HG03565 (cell line): ENCODE results near the gene MACROD1.

ENCODE experiments used
- ATAC-seq: cut with Tn5 transposase; IDR thresholded peaks from one replicate; pipeline ENCODE4 v1.9.1; 2021; ENCODE audit warnings: mild to moderate bottlenecking, moderate library complexity; ENCODE audit not compliant: unreplicated experiment

MACROD1 gene

GRCh38 chr11:64018310-64018709 is 147.6 kb downstream of the MACROD1 start:
- no peak for ATAC-seq

GRCh38 chr11:64017945-64018224 is 148.0 kb downstream of the MACROD1 start:
- ATAC-seq = no peak

- ATAC-seq = no peak
Observed at GRCh38 chr11:64015935-64016845, 149.7 kb downstream of the MACROD1 start.

GRCh38 chr11:64015510-64015909 is 150.4 kb downstream of the MACROD1 start:
- no peak for ATAC-seq

GRCh38 chr11:64014356-64014755 is 151.6 kb downstream of the MACROD1 start:
- no peak for ATAC-seq

- ATAC-seq = no peak
Observed at GRCh38 chr11:64013141-64013896, 152.6 kb downstream of the MACROD1 start.

GRCh38 chr11:64011371-64011770 is 154.5 kb downstream of the MACROD1 start:
- ATAC-seq = no peak

GRCh38 chr11:64010783-64011182 is 155.1 kb downstream of the MACROD1 start:
- no peak for ATAC-seq

- no peak for ATAC-seq
Observed at GRCh38 chr11:64009710-64010109, 156.2 kb downstream of the MACROD1 start.

GRCh38 chr11:64008914-64009633 is 156.8 kb downstream of the MACROD1 start:
- ATAC-seq = no peak

- ATAC-seq = no peak
Observed at GRCh38 chr11:64008283-64008913, 157.5 kb downstream of the MACROD1 start.

- no peak for ATAC-seq
Observed at GRCh38 chr11:64007629-64008282, 158.2 kb downstream of the MACROD1 start.

- no peak for ATAC-seq
Observed at GRCh38 chr11:64007160-64007628, 158.7 kb downstream of the MACROD1 start.

GRCh38 chr11:64006398-64006797 is 159.5 kb downstream of the MACROD1 start:
- ATAC-seq = no peak

GRCh38 chr11:64005691-64006090 is 160.2 kb downstream of the MACROD1 start:
- no peak for ATAC-seq

GRCh38 chr11:64004590-64004984 is 161.3 kb downstream of the MACROD1 start:
- no peak for ATAC-seq

- no peak for ATAC-seq
Observed at GRCh38 chr11:64003807-64004589, 161.9 kb downstream of the MACROD1 start.

- no peak for ATAC-seq
Observed at GRCh38 chr11:64001484-64002420, 164.2 kb downstream of the MACROD1 start.
